Frontal cortex (tissue), 4 donors: ENCODE results near the gene PPM1H. TPM values are rescaled to one million over a fixed set of nuclear protein-coding genes. Genes with fewer than 3 reads are reported as not detected.
"Not testable (repeated sequence)": the region's sequence is repeated elsewhere in the genome, so short reads cannot be mapped to it uniquely, and the experiment has no call there.

ENCODE experiments used
- DNase-seq, 2 donors: peaks; one replicate each; pipeline ENCODE4 v3.0.0; 2012; ENCODE audit warnings: low spot score in 2 of 2
- FAIRE-seq: peaks from 2 replicates; lab custom pipeline; 2012; peaks lifted over from hg19 to GRCh38; lab: Jason Lieb, UNC
- total RNA-seq: library from RNA; depleted of rRNA; stranded (reverse); fragments of >200 nt; gene quantifications from one replicate; pipeline ENCODE4 v1.2.3, GENCODE V29; 2014
- donor health status: control.
- donor health status: control.
- donor health status: control.

PPM1H gene
- total RNA-seq, 1 donor from 2014 or later: 11.8 TPM

DNA sequence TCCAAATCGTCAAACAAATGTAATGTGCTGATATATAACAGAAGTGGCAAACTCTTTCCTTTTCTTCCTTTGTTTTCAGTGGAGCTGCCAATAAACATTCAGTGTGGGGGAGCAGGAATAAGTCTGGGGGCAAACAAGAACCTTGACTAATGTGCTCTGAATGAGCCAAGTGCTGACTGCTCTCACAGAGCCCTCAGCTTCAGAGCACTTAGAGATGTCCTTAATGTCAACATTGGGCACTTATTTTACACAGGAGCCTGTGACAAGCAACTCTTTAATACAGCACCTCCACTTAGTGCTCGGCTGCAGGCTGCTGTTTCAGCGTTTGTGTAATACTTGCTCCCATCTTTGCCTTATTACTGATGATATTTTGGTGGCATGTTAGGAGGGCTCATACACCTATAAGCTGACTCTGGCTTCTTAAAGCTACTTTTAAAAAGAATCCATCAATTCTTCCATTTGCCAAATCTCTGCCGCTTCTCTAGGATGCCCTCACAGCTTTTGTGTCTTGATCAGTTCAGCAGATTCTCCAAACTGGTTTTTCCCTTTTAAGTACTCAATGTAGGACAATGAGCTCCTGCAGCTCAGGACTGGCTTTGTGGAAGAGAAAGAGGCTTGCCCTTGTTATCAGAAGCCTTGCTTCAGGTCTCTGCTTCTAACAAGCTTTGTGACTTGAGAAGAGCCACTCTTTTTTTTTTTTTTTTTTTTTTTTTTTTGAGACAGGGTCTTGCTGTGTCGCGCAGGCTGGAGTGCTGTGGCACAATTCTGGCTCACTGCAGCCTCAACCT is 261.7 kb downstream of the PPM1H start:
- FAIRE-seq (no peak), DNase-seq (no peak)

DNA sequence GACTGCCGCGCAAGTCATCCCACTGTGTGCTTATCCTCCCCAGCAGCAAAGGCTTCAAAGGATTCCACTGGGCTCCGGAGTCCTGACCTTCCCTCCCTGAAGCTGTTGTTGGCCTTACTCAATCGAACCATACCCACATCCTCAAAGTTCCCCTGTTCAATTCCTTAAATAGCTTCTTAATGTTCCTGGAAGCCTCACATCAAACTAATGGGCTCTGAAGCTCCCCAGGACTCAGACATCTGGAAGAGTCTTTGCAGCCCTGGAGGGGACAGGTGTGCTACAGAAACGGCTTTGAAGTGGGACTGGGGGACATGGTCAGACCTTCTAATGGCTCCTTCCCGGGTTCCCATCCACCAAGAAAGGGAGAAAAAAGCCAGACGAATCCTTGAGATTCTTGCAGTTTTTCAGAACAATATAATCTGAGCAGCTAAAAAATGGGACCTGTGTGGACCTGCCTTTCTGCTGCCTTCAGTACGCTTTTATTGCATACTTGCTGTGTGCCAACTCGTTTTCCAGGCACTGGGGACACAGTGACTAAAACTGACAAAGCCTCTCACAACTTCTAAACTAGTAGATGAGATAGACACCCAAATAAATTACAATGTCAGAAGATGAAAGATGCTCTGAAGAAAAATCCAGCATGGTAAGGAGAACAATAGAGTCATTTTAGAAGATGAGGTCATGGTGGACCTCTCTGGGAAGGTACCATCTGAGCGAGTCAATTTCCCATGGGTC is 263.8 kb downstream of the PPM1H start:
- FAIRE-seq (no peak), DNase-seq (no peak)

DNA sequence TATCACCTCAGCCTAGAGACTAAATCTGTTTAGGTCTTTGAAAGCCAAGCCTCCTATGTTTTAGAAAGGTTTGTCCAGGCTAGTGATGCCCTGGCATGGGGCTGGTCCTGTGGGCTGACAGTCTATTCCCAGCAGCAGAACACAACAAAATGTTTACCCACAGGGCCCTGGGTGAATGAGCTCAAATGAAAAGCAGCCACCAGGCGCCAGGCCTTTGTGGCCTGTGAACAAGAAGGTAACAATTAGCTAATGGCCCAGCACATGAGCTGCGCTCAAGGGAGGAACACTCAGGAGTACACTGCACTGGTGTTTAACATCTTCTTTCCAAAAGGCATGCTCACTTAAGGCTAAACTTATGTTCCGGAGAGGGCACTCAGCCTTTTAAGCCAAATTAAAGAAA is 266.2 kb downstream of the PPM1H start:
- FAIRE-seq (no peak), DNase-seq (no peak)

DNA sequence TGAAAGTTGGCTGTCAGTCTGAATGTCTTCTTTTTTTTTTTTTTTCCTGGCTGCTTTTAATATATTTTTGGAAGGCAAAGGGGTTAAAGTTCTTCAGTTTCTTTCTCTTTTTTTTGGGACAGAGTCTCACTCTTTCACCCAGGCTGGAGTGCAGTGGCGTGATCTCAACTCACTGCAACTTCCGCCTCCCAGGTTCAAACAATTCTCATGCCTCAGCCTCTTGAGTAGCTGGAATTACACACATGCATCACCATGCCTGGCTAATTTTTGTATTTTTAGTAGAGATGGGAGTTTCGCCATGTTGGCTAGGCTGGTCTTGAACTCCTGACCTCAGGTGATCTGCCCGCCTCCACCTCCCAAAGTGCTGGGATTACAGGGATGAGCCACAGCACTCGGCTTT is 270.0 kb downstream of the PPM1H start:
- not testable (repeated sequence) for FAIRE-seq, DNase-seq

DNA sequence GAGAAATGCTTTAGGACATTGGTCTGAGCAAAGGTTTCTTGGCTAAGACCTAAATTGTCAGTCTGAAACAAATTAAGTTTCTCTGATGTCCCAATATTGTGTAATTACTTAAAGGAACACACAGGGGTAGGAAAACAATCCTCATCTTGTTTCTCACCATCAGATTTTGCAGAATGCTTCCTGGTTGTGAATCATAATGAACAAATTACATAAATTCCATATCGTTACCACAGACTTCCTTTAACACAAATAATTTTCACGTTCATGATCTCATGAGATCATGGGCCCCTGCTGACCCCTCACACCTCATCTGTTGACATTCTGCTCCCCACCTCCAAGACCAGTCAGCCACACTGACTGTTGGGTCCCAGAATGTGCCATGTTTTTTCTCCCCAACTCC is 274.2 kb downstream of the PPM1H start:
- DNase-seq: no peak
- FAIRE-seq: no peak

DNA sequence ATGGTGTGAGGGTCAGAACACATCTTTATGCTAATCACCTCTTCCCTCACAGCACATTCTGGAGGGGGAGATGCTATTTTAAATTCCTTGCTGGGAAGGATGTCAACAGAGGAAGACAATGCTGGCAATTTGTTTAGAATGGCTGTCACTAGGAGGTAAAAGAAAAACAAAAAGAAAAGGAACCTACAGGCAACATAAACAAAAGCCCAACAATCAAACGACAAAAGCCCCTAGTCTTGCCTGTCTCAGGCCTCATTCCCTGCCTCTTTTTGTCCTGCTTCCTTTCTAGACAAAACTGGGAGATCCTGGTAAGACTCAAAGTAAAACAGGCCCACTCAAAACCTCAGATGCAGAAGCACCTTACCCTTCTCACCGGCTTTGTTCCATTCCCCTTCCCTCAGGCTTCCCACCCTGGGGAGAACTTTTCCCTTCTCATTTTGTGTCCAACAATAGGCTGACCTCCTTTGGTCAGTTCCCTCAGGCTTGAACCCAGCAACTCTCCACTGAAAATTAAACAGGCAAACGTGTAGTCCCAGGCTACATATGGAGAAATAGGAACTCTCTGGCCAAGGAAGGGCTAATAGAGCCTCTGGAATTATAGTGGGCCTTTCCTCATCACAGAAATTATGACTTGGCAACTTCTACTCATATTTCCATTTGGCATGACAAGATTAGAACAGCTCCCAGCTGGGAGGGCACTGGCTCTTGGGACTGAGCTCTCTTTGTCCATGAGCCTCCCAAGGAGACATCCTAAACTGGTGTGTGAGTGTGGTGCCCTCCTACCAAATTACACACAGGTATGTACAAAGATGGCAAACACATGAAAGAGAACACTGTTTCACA is 275.3 kb downstream of the PPM1H start:
- DNase-seq: no peak
- no peak for FAIRE-seq

DNA sequence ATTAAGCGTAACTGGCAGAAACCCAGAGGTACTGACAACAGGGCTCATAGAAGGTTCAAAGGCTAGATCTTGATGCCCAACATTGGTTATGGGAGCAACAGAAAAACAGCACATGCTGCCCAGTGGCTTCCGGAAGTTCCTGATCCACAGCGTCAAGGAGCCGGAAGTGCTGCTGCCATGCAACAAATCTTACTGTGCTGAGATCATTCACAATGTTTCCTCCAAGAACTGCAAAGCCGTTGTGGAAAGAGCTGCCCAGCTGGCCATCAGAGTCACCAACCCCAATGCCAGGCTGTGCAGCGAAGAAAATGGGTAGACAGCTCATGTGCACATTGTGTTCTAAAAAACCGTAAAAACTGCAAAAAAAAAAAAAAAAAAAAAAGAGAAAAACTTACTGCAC is 276.0 kb downstream of the PPM1H start:
- FAIRE-seq: no peak
- DNase-seq: no peak

DNA sequence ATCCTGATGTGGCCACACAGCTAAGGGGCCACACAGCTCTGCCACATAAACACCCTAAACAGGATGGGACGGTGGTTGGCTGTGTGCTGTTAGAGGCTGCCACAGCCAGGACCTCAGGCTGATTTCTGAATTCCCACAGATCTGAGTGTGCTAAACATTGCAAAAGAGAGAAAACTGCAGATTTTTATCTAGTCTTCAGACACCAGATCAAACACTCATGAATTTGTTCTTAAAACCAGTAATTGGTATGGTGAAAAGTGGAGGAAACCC is 277.7 kb downstream of the PPM1H start:
- DNase-seq: no peak
- no peak for FAIRE-seq

DNA sequence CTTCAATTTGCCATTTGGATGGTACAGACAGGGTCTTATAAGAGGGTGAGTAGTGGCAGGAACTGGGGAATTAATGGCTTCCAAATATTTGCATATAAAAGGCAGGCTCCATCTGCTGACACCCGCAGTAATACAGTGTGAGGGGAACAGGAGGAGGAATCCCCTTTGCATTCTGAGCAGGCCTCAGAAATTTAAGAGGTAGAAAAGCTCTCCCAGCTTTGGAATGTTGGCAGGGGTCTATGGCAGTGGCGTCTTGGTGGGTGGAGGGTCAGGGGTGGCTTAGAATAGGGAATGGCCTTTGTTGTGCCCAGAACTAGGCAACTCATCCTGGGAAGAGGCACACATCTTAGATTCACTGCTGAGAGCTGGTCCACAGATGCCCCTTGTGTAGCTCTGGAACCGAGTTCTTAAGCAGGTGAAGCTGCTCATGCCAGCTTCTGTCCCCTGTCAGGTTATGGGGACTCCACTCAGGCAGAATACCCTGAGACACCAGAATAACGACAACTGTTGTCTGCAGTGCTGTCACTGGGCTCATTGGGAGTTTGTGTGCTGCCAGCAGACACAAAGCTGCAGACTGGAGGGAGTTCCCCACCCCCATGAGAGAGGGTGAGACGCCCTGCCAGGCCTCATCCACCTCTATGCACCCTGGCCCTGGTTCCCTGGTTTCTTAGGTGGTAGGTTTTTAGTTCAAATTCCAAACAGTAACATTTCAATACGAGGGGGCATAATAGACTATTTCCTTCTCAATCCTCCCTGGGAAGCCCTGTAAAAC is 278.2 kb downstream of the PPM1H start:
- DNase-seq: no peak
- FAIRE-seq: no peak

DNA sequence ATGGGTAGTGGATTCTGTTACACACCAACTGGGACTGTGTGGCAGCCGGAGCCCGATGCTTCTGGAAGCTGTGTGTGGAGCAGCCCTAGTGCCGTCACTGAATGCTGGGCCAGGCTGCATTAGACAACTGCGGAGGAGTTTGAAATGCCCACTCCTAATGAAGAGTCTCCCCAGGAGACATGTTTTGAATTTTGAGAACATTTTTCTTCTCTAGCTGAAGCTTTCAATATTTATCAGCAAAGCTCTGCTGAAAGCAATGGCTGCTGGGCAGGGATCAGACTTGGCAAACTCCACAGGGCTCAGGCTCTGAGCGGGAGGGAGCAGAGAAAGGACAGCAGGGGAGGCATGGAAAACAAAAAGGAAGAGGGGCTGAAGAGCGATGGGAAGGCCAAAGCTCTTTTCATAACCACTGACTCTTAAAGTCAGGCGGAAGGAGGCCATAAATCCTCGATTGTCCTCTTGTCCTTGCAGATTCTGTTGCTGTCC is 279.2 kb downstream of the PPM1H start:
- DNase-seq (no peak), FAIRE-seq (no peak)

DNA sequence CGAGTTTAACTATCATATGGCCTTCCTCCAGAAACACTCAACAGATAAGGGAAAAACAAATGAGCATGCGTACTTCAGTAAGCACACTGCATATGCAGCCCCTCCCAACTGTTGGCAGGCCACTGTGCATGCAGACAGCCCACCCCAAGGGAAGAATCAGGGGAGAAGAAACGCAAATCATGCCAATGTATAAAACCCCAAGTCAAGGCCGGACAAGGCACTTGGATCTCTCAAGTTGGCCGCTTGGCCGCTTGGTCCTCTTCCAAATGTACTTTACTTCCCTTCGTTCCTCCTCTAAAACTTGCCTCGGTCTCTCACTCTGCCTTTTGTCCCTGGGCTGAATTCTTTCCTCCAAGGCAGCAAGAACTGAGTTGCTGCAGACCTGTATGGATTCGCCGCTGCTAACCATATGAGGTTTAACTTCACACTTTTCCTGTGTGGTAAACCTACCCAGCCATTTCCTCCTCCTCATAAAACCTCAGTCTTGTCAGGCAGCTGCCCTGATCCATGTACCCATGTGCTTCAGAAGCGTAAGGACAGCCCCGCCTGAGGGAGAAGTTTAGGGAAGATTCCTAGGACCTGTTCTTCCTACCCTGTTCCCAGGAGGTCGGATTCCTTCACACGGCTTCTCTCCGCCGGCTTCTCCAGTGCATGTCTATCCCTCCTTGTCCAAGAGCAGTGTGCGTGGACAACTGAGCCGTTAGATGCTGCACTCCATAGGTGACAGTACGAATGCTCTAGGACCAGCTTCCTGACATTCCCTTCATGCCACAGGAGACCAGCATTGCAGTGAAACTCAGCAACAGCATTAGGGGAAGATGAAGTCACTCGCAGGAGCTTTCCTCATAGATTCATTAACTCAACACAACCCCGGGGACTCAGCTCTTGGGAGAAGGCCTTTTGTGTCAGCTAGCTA is 280.4 kb downstream of the PPM1H start:
- FAIRE-seq (no peak), DNase-seq (no peak)

DNA sequence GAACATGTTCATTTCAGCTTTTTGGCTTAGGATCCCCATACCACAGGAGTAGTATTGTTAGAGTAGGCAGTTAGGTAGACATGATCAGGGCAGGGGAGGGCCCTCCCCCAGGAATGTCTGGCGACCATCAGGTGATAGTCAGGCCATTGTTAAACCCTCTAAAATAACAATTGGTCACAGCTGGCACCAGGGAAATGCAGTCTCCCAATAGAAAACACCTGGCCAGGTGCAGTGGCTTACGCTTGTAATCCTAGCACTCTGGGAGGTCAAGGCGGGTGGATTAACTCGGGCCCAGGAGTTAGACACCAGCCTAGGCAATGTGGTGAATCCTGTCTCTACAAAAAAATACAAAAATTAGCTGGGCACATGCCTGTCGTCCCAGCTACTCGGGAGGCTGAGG is 281.2 kb downstream of the PPM1H start:
- no peak for FAIRE-seq
- DNase-seq: no peak

DNA sequence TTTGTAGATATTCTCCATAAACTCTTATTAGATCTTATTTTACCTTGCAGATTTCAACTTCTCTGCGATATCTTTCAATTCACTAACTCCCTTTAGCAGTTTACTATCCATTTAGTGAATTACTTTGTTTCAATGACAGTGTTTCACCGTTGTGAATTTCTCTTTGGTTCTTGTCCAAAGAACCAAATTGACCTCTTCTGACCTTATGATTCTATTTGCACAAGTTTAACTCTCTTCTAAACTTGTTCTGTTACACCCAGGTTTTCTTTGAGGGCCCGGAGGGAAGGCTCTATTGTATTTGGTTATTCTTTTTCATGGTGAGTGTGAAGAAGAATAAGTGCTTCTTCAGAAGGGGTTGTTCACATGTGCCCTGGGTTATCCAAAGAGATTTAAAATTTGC is 281.6 kb downstream of the PPM1H start:
- FAIRE-seq (no peak), DNase-seq (no peak)

DNA sequence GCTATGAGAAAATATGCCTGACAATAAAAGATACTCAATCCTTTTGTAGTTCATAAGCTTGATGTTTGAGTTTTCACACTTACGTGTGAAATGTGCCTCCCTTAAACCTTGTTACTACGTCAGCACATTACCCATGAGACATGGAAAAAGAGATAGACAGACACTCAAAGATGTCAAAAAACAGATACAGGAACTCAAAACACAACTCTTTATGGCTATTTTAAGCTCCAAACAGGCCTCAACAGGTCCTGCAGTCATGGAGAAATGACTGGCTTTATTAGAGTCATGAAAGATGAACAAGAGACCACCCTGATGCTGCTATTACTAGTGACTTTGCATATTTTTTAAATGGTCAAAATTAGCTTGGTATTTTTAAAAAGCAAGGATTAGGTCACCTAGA is 283.8 kb downstream of the PPM1H start:
- no peak for FAIRE-seq

DNA sequence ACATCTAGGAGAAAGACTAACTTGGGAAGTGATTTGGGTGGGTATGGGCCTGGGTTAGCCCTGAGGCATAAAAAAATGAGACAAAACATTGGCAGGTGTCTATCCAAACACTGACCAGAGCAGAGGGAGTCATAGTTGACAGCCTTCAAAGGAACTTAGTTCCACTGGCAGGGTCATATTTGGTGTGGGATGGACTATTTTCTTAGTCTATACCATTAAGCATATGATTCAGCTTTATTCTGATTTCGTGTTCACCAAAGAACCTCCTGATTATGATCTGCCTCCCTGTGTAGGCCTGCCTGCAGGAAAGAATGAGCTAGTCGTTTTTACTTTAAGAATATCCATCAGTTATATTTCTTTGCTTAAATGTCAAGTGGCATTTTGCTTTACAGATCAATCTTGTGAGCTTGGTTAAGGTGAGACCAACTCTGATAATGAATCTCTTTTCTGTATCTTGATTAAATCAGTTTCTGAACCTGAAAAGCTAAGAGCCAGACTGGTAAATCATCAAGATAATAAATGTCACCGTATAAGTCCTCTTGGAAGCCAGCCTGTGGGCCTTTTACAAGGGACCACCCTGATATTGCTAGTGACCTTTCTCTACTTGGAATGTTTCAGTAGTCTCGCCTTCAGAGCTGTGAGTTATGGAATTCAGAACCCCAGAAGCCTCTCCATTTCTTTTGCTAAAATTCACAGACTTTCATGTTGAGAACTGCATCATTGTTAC is 285.4 kb downstream of the PPM1H start:
- FAIRE-seq: no peak
- DNase-seq: no peak

More for the DNA sequence above, 283.8 kb downstream of the PPM1H start:
- DNase-seq: no peak

DNA sequence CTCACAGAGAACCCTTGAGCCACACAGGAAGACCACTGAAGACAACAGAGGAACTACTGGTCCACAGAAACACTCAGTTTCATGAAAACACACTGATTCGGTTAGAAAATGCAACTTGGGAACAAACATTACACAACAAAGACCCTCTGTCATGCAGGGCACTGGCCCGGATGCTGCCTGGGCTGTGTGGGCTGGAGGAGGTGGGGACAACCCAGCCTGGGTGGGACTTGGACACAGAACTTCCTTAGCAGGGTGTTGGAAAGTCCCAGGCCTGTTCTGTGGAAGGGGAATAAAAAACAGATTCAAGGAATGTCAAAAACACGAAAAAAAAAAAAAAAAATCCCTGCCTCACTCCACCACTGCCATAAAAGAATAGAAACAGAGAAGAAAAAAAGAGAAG is 287.4 kb downstream of the PPM1H start:
- FAIRE-seq: no peak
- DNase-seq: no peak

DNA sequence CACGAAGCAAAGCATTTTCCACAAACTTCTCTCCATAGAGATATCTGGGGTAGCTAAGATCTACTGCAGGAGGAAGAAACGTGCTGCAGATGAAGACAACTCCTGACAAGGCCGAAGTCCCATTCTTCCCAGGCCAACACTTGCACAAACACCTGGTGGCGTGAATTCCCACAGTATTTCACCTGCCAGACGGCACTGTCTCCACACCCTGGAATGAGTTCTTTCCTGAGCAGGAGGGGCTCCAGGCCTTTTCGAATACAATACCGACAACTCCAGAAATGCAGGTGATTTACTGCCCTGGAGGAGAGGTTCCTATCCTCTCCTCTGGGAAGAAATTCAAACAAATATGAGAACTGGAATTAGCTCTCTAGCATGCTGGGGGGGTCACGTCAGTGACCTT is 288.4 kb downstream of the PPM1H start:
- FAIRE-seq: no peak

DNA sequence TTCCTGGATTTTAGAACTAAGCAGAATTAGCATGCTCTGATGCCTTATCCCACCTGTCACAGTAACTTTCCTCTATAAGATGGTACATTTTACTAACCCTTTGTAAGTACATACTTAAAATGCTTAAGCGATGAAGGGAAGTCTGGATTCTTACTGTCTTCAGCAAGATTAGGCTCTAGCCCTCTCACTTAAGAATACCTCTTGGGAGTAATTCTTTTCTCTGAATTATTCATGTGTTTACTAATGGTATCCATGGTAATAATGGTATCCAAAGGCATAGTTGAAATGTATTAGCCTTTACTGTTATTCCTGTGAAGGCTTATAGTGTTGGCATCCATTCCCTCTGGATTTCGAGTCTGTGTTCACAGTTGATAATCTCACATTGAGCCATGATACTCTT is 291.5 kb downstream of the PPM1H start:
- no peak for FAIRE-seq

More for the DNA sequence above, 288.4 kb downstream of the PPM1H start:
- DNase-seq: no peak

More for the DNA sequence above, 291.5 kb downstream of the PPM1H start:
- DNase-seq: no peak
